ENCODE measurements around the gene MFAP2. TPM values are rescaled to one million over a fixed set of nuclear protein-coding genes. Genes with fewer than 3 reads are reported as not detected.

The MFAP2 gene
- total RNA-seq, 1 experiment from 2014 or later, result 12.9 TPM

- ATAC-seq, result no peak
- no peak for DNase-seq (ENCODE audit: low read depth, low spot score)
- Histone ChIP-seq H3K36me3 (ENCODE audit: control insufficient read depth, insufficient read depth, low read length) (no peaks in the 10 kb centered on the region), H3K27ac (ENCODE audit: low read length) (no peak overlapping the region), H3K4me3 (ENCODE audit: low read depth in 2 of 2, low read length in 2 of 2) (no peak overlapping the region), H3K4me1 (ENCODE audit: control insufficient read depth, insufficient read depth, low read length) (peaks cover 31% of the 10 kb centered on the region), H3K9me3 (ENCODE audit: control insufficient read depth, insufficient read depth, low read depth, low read length) (no peaks in the 10 kb centered on the region), H3K27me3 (ENCODE audit: control insufficient read depth, insufficient read depth, low read length) (no peaks in the 10 kb centered on the region)
- BruUV-seq (replicated peaks), result no TSS peak
- intact Hi-C loops (cut with micrococcal nuclease; ENCODE audit: unreplicated experiment), result no loop called here
- ChIA-PET POLR2A (no interaction called here), CTCF (interaction anchor here (0.6 kb wide), 1 partner anchor 49 kb away, joined by 4 read pairs; no protein-coding TSS in a partner anchor)
- TF ChIP-seq REST (IDR thresholded peaks at IDR 0.05; ENCODE audit: insufficient read depth in 1 of 2, low read depth in 2 of 2, low read length in 1 of 2) (no peak), TCF7L2 (IDR thresholded peaks at IDR 0.05; ENCODE audit: low read depth, low read length) (peak; percentile 52; the same call in 1 of the 2 replicates), CTCF (IDR thresholded peaks at IDR 0.05) (no peak), SIN3A (IDR thresholded peaks at IDR 0.05; ENCODE audit: borderline replicate concordance, insufficient read depth, low read depth, low read length) (no peak), POLR2AphosphoS5 (IDR thresholded peaks at IDR 0.05; ENCODE audit: low read depth, low read length) (no peak)
- in situ Hi-C loops (cut with HindIII; ENCODE audit: low pct_unique_long_range_greater_than_20kb, low sequenced_read_pairs), result no loop called here
Measured at GRCh38 chr1:17012775-17013490, 32.5 kb upstream of the MFAP2 start.

GRCh38 chr1:17011439-17012307, 31.3 kb upstream of the MFAP2 start, which contains the start of gene ATP13A2:
TSS of gene ATP13A2 (minus strand) at chr1:17011928. CDS start at chr1:17011738, 190 bp downstream.
- no peaks in the 10 kb centered on the region for H3K36me3 ChIP-seq (ENCODE audit: control insufficient read depth, insufficient read depth, low read length)
- in situ Hi-C loops (cut with HindIII; ENCODE audit: low pct_unique_long_range_greater_than_20kb, low sequenced_read_pairs), result no loop called here
- H3K4me1 ChIP-seq (ENCODE audit: control insufficient read depth, insufficient read depth, low read length), result peaks cover 31% of the 10 kb centered on the region
- peak within 1 kb of the TSS; percentile 68 to 71 for H3K4me3 ChIP-seq (ENCODE audit: low read depth in 2 of 2, low read length in 2 of 2)
- TF ChIP-seq POLR2AphosphoS5 (IDR thresholded peaks at IDR 0.05; ENCODE audit: low read depth, low read length), result no peak
- peak; percentile 46; the same call in 1 of the 2 replicates for TF ChIP-seq SIN3A (IDR thresholded peaks at IDR 0.05; ENCODE audit: borderline replicate concordance, insufficient read depth, low read depth, low read length)
- TF ChIP-seq CTCF (IDR thresholded peaks at IDR 0.05), result no peak
- TF ChIP-seq TCF7L2 (IDR thresholded peaks at IDR 0.05; ENCODE audit: low read depth, low read length), result no peak
- H3K9me3 ChIP-seq (ENCODE audit: control insufficient read depth, insufficient read depth, low read depth, low read length), result no peaks in the 10 kb centered on the region
- intact Hi-C loops (cut with micrococcal nuclease; ENCODE audit: unreplicated experiment), result no loop called here
- H3K27ac ChIP-seq (ENCODE audit: low read length), result peak within 1 kb of the TSS; percentile 40
- no peaks in the 10 kb centered on the region for H3K27me3 ChIP-seq (ENCODE audit: control insufficient read depth, insufficient read depth, low read length)
- DNase-seq (ENCODE audit: low read depth, low spot score), result peak; percentile 33
- CTCF ChIA-PET, result interaction anchor here (0.6 to 0.7 kb wide), 2 partner anchors 47 to 107 kb away, joined by 4 to 8 read pairs; partner anchors contain the start of gene PADI2
- BruUV-seq (replicated peaks), result no TSS peak
- POLR2A ChIA-PET, result no interaction called here
- peak; percentile 98 for ATAC-seq
